ENCODE results near the gene SLC15A2. TPM values are rescaled to one million over a fixed set of nuclear protein-coding genes. Genes with fewer than 3 reads are reported as not detected.

The SLC15A2 gene
- total RNA-seq, 1 donor from 2014 or later, result 1.2 TPM

- no peak for DNase-seq (ENCODE audit: low spot score)
Measured at GRCh38 chr3:121979734-121980449, 85.7 kb downstream of the SLC15A2 start.

- no peak for DNase-seq (ENCODE audit: low spot score)
Measured at GRCh38 chr3:121980450-121980796, 86.2 kb downstream of the SLC15A2 start.

- no peak for DNase-seq (ENCODE audit: low spot score)
Measured at GRCh38 chr3:121981473-121981872, 87.3 kb downstream of the SLC15A2 start.

- DNase-seq (ENCODE audit: low spot score), result no peak
Measured at GRCh38 chr3:121985846-121986245, 91.6 kb downstream of the SLC15A2 start.

- DNase-seq (ENCODE audit: low spot score), result no peak
Measured at GRCh38 chr3:121988146-121988545, 93.9 kb downstream of the SLC15A2 start.

- DNase-seq (ENCODE audit: low spot score), result no peak
Measured at GRCh38 chr3:121989943-121990342, 95.7 kb downstream of the SLC15A2 start.

GRCh38 chr3:121992601-121993560 is 98.7 kb downstream of the SLC15A2 start:
- DNase-seq (ENCODE audit: low spot score), result no peak

Other genes starting within 250 kb of the SLC15A2 start
- 82.1 TPM for gene HCLS1, start 233.5 kb upstream of the SLC15A2 start, total RNA-seq
- 56.5 TPM for gene GOLGB1, start 144.7 kb upstream of the SLC15A2 start, total RNA-seq
- gene IQCB1, start 59.3 kb upstream of the SLC15A2 start, total RNA-seq, result 12.5 TPM
- 7.2 TPM for gene EAF2, start 59.2 kb upstream of the SLC15A2 start, total RNA-seq
- not detected for gene ILDR1, start 127.8 kb downstream of the SLC15A2 start, total RNA-seq
- 15.4 TPM for gene CD86, start 161.0 kb downstream of the SLC15A2 start, total RNA-seq

Measured in mesenteric fat pad (tissue), 1 donor.